ENCODE data around the gene ETDB. TPM values are rescaled to one million over a fixed set of nuclear protein-coding genes. Genes with fewer than 3 reads are reported as not detected.
"Not testable (repeated sequence)": the region's sequence is repeated elsewhere in the genome, so short reads cannot be mapped to it uniquely, and the experiment has no call there.

ETDB gene
- not detected for total RNA-seq

GRCh38 chrX:135120056-135120576 lies at the start of gene ETDB:
TSS of gene ETDB (minus strand) at chrX:135120526. CDS start at chrX:135119261, 1,265 bp downstream.
- H3K9me3 ChIP-seq (ENCODE audit: control insufficient read depth in 3 of 3, low read length in 3 of 3); H3K27me3 ChIP-seq (ENCODE audit: control insufficient read depth in 3 of 3, insufficient read depth in 3 of 3, low read length in 3 of 3); H3K4me1 ChIP-seq (ENCODE audit: control insufficient read depth in 3 of 3, insufficient read depth in 3 of 3, low read length in 3 of 3); H3K36me3 ChIP-seq (ENCODE audit: control insufficient read depth in 3 of 3, insufficient read depth in 3 of 3, low read length in 3 of 3); H3K27ac ChIP-seq (ENCODE audit: low read depth, low read length); H3K9ac ChIP-seq (ENCODE audit: low read depth in 1 of 3, low read length in 3 of 3); H3K4me3 ChIP-seq (ENCODE audit: low read length in 3 of 3): not testable (repeated sequence)

- not testable (repeated sequence) for H3K9ac ChIP-seq (ENCODE audit: low read depth in 1 of 3, low read length in 3 of 3); H3K27ac ChIP-seq (ENCODE audit: low read depth, low read length); H3K4me1 ChIP-seq (ENCODE audit: control insufficient read depth in 3 of 3, insufficient read depth in 3 of 3, low read length in 3 of 3); H3K36me3 ChIP-seq (ENCODE audit: control insufficient read depth in 3 of 3, insufficient read depth in 3 of 3, low read length in 3 of 3); H3K9me3 ChIP-seq (ENCODE audit: control insufficient read depth in 3 of 3, low read length in 3 of 3); H3K4me3 ChIP-seq (ENCODE audit: low read length in 3 of 3); H3K27me3 ChIP-seq (ENCODE audit: control insufficient read depth in 3 of 3, insufficient read depth in 3 of 3, low read length in 3 of 3)
Observed at GRCh38 chrX:135169534-135169933, 49.2 kb upstream of the ETDB start.

- H3K4me1 ChIP-seq (ENCODE audit: control insufficient read depth in 3 of 3, insufficient read depth in 3 of 3, low read length in 3 of 3): no peaks in the 10 kb centered on the region
- no peak overlapping the region for H3K27ac ChIP-seq (ENCODE audit: low read depth, low read length)
- H3K27me3 ChIP-seq (ENCODE audit: control insufficient read depth in 3 of 3, insufficient read depth in 3 of 3, low read length in 3 of 3): no peaks in the 10 kb centered on the region
- no peaks in the 10 kb centered on the region for H3K9me3 ChIP-seq (ENCODE audit: control insufficient read depth in 3 of 3, low read length in 3 of 3)
- no peaks in the 10 kb centered on the region for H3K36me3 ChIP-seq (ENCODE audit: control insufficient read depth in 3 of 3, insufficient read depth in 3 of 3, low read length in 3 of 3)
- no peak overlapping the region for H3K4me3 ChIP-seq (ENCODE audit: low read length in 3 of 3)
- no peak overlapping the region for H3K9ac ChIP-seq (ENCODE audit: low read depth in 1 of 3, low read length in 3 of 3)
Observed at GRCh38 chrX:135168486-135168885, 48.2 kb upstream of the ETDB start.

- not testable (repeated sequence) for H3K9ac ChIP-seq (ENCODE audit: low read depth in 1 of 3, low read length in 3 of 3); H3K27me3 ChIP-seq (ENCODE audit: control insufficient read depth in 3 of 3, insufficient read depth in 3 of 3, low read length in 3 of 3); H3K4me3 ChIP-seq (ENCODE audit: low read length in 3 of 3); H3K36me3 ChIP-seq (ENCODE audit: control insufficient read depth in 3 of 3, insufficient read depth in 3 of 3, low read length in 3 of 3); H3K9me3 ChIP-seq (ENCODE audit: control insufficient read depth in 3 of 3, low read length in 3 of 3); H3K4me1 ChIP-seq (ENCODE audit: control insufficient read depth in 3 of 3, insufficient read depth in 3 of 3, low read length in 3 of 3); H3K27ac ChIP-seq (ENCODE audit: low read depth, low read length)
Observed at GRCh38 chrX:135154688-135155087, 34.4 kb upstream of the ETDB start.

- not testable (repeated sequence) for H3K9me3 ChIP-seq (ENCODE audit: control insufficient read depth in 3 of 3, low read length in 3 of 3)
Observed at GRCh38 chrX:135126145-135126544, 5.8 kb upstream of the ETDB start.

GRCh38 chrX:135116064-135116463 lies 4.3 kb downstream of the ETDB start:
- not testable (repeated sequence) for H3K27me3 ChIP-seq (ENCODE audit: control insufficient read depth in 3 of 3, insufficient read depth in 3 of 3, low read length in 3 of 3); H3K4me1 ChIP-seq (ENCODE audit: control insufficient read depth in 3 of 3, insufficient read depth in 3 of 3, low read length in 3 of 3); H3K36me3 ChIP-seq (ENCODE audit: control insufficient read depth in 3 of 3, insufficient read depth in 3 of 3, low read length in 3 of 3); H3K27ac ChIP-seq (ENCODE audit: low read depth, low read length); H3K9me3 ChIP-seq (ENCODE audit: control insufficient read depth in 3 of 3, low read length in 3 of 3); H3K9ac ChIP-seq (ENCODE audit: low read depth in 1 of 3, low read length in 3 of 3); H3K4me3 ChIP-seq (ENCODE audit: low read length in 3 of 3)

More at GRCh38 chrX:135126145-135126544, 5.8 kb upstream of the ETDB start:
- H3K4me3 ChIP-seq (ENCODE audit: low read length in 3 of 3); H3K36me3 ChIP-seq (ENCODE audit: control insufficient read depth in 3 of 3, insufficient read depth in 3 of 3, low read length in 3 of 3); H3K27me3 ChIP-seq (ENCODE audit: control insufficient read depth in 3 of 3, insufficient read depth in 3 of 3, low read length in 3 of 3); H3K9ac ChIP-seq (ENCODE audit: low read depth in 1 of 3, low read length in 3 of 3); H3K4me1 ChIP-seq (ENCODE audit: control insufficient read depth in 3 of 3, insufficient read depth in 3 of 3, low read length in 3 of 3); H3K27ac ChIP-seq (ENCODE audit: low read depth, low read length): not testable (repeated sequence)

- H3K4me1 ChIP-seq (ENCODE audit: control insufficient read depth in 3 of 3, insufficient read depth in 3 of 3, low read length in 3 of 3): no peaks in the 10 kb centered on the region
- H3K4me3 ChIP-seq (ENCODE audit: low read length in 3 of 3): no peak overlapping the region
- H3K9ac ChIP-seq (ENCODE audit: low read depth in 1 of 3, low read length in 3 of 3): no peak overlapping the region
- H3K27me3 ChIP-seq (ENCODE audit: control insufficient read depth in 3 of 3, insufficient read depth in 3 of 3, low read length in 3 of 3): peaks cover 0 to 4% (median 0%) of the 10 kb centered on the region in 3 donors
- no peaks in the 10 kb centered on the region for H3K9me3 ChIP-seq (ENCODE audit: control insufficient read depth in 3 of 3, low read length in 3 of 3)
- H3K36me3 ChIP-seq (ENCODE audit: control insufficient read depth in 3 of 3, insufficient read depth in 3 of 3, low read length in 3 of 3): no peaks in the 10 kb centered on the region
- no peak overlapping the region for H3K27ac ChIP-seq (ENCODE audit: low read depth, low read length)
Observed at GRCh38 chrX:135114392-135114791, 5.9 kb downstream of the ETDB start.

GRCh38 chrX:135112743-135113142 lies 7.6 kb downstream of the ETDB start:
- peaks cover 0 to 4% (median 0%) of the 10 kb centered on the region in 3 donors for H3K27me3 ChIP-seq (ENCODE audit: control insufficient read depth in 3 of 3, insufficient read depth in 3 of 3, low read length in 3 of 3)
- no peaks in the 10 kb centered on the region for H3K4me1 ChIP-seq (ENCODE audit: control insufficient read depth in 3 of 3, insufficient read depth in 3 of 3, low read length in 3 of 3)
- H3K36me3 ChIP-seq (ENCODE audit: control insufficient read depth in 3 of 3, insufficient read depth in 3 of 3, low read length in 3 of 3): no peaks in the 10 kb centered on the region
- no peak overlapping the region for H3K9ac ChIP-seq (ENCODE audit: low read depth in 1 of 3, low read length in 3 of 3)
- no peaks in the 10 kb centered on the region for H3K9me3 ChIP-seq (ENCODE audit: control insufficient read depth in 3 of 3, low read length in 3 of 3)
- no peak overlapping the region for H3K4me3 ChIP-seq (ENCODE audit: low read length in 3 of 3)
- H3K27ac ChIP-seq (ENCODE audit: low read depth, low read length): no peak overlapping the region

- Histone ChIP-seq H3K36me3 (ENCODE audit: control insufficient read depth in 3 of 3, insufficient read depth in 3 of 3, low read length in 3 of 3) (no peaks in the 10 kb centered on the region), H3K9ac (ENCODE audit: low read depth in 1 of 3, low read length in 3 of 3) (no peak overlapping the region), H3K4me3 (ENCODE audit: low read length in 3 of 3) (no peak overlapping the region), H3K4me1 (ENCODE audit: control insufficient read depth in 3 of 3, insufficient read depth in 3 of 3, low read length in 3 of 3) (no peaks in the 10 kb centered on the region), H3K27ac (ENCODE audit: low read depth, low read length) (no peak overlapping the region), H3K9me3 (ENCODE audit: control insufficient read depth in 3 of 3, low read length in 3 of 3) (no peaks in the 10 kb centered on the region), H3K27me3 (ENCODE audit: control insufficient read depth in 3 of 3, insufficient read depth in 3 of 3, low read length in 3 of 3) (peaks cover 0 to 4% (median 0%) of the 10 kb centered on the region in 3 donors)
Observed at GRCh38 chrX:135112096-135112729, 8.1 kb downstream of the ETDB start.

- H3K9me3 ChIP-seq (ENCODE audit: control insufficient read depth in 3 of 3, low read length in 3 of 3): no peaks in the 10 kb centered on the region
- H3K36me3 ChIP-seq (ENCODE audit: control insufficient read depth in 3 of 3, insufficient read depth in 3 of 3, low read length in 3 of 3): no peaks in the 10 kb centered on the region
- no peak overlapping the region for H3K9ac ChIP-seq (ENCODE audit: low read depth in 1 of 3, low read length in 3 of 3)
- no peak overlapping the region for H3K4me3 ChIP-seq (ENCODE audit: low read length in 3 of 3)
- no peaks in the 10 kb centered on the region for H3K4me1 ChIP-seq (ENCODE audit: control insufficient read depth in 3 of 3, insufficient read depth in 3 of 3, low read length in 3 of 3)
- H3K27me3 ChIP-seq (ENCODE audit: control insufficient read depth in 3 of 3, insufficient read depth in 3 of 3, low read length in 3 of 3): peaks cover 0 to 7% (median 0%) of the 10 kb centered on the region in 3 donors
- H3K27ac ChIP-seq (ENCODE audit: low read depth, low read length): no peak overlapping the region
Observed at GRCh38 chrX:135109554-135109953, 10.8 kb downstream of the ETDB start.
